BJ (cell line): ENCODE data around the gene SENP3. TPM values are rescaled to one million over a fixed set of nuclear protein-coding genes. Genes with fewer than 3 reads are reported as not detected.

ENCODE experiments used
- CTCF ChIA-PET: fragments of 350-600 bp; formaldehyde crosslinking; extraction: SDS; loops from one replicate; lab custom pipeline; 2021; ENCODE audit warnings: antibody characterized with exemption, inconsistent platforms; lab: Yijun Ruan, JAX
- POLR2A ChIA-PET: fragments of 300-600 bp; sonication (Branson Sonifier 250); formaldehyde crosslinking; extraction: SDS; loops from one replicate; lab custom pipeline; 2021; ENCODE audit warnings: antibody characterized with exemption; lab: Charles Lee
- DNase-seq: peaks from one replicate; pipeline ENCODE4 v3.0.0-alpha.2; 2011; ENCODE audit warnings: low read depth
- H3K27me3 ChIP-seq: 2 replicates; pipeline ENCODE4 v1.6.0; 2011; ENCODE audit warnings: low read length; ENCODE audit not compliant: control insufficient read depth, insufficient read depth
- H3K36me3 ChIP-seq: 2 replicates; pipeline ENCODE4 v1.5.1; 2011; ENCODE audit warnings: low read length; ENCODE audit not compliant: control insufficient read depth, insufficient read depth
- H3K4me3 ChIP-seq: 2 replicates; pipeline ENCODE4 v1.5.1; 2011; ENCODE audit warnings: low read depth, mild to moderate bottlenecking, control low read depth, low read length
- polyA plus RNA-seq: library from polyadenylated mRNA; depleted of rRNA; stranded (reverse); fragments of >200 nt; gene quantifications from 2 replicates; pipeline ENCODE4 v1.2.3, GENCODE V29; 2011
- TF ChIP-seq, protein P1 (sequence below): IDR thresholded peaks from 2 replicates; pipeline ENCODE4 v1.5.1; 2011; ENCODE audit warnings: low read depth, mild to moderate bottlenecking, control low read depth, inconsistent platforms, low read length, moderate library complexity; ENCODE audit not compliant: insufficient read depth

Gene SENP3
- polyA plus RNA-seq, 1 experiment, result 72.2 TPM

DNA sequence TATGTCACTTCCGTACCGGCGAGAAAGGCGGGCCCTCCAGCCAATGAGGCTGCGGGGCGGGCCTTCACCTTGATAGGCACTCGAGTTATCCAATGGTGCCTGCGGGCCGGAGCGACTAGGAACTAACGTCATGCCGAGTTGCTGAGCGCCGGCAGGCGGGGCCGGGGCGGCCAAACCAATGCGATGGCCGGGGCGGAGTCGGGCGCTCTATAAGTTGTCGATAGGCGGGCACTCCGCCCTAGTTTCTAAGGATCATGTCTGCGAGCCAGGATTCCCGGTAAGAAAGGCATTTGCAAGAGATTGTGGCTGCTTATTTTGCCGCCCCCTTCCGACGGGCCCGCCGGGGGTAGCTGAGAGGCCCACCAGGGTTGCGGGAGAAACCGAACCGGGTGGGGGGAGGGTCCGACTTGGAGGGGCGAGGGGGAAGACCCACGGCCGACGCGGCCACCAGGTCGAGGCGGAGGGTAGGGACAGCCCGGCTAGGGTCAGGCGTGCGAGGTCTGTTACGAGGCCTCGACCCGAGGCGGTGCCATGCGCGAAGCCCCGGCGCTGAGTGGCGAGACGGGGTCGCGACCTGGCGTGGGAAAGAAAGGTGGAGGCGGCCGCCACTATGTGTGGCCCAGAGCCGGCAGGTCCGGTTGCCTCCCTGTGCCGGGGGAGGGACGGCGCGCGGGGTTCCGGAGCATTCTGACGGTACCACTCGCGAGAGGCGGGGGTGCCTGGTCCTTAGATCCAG is 11.0 kb downstream of the SENP3 start:
- Histone ChIP-seq H3K4me3 (peak overlapping the region; percentile 100), H3K36me3 (peaks cover 47% of the 10 kb centered on the region), H3K27me3 (no peaks in the 10 kb centered on the region)
- ChIA-PET CTCF (interaction anchor here (1.7 to 4.5 kb wide), 4 partner anchors 11 to 16 kb away, joined by 7 to 29 read pairs (median 14); partner anchors contain the start of genes MPDU1, SENP3 and SOX15), POLR2A (interaction anchor here (0.6 to 1.8 kb wide), 4 partner anchors 11 to 93 kb away, joined by 3 to 16 read pairs (median 4); partner anchors contain the start of genes MPDU1 and POLR2A)
- TF ChIP-seq, protein P1, sequence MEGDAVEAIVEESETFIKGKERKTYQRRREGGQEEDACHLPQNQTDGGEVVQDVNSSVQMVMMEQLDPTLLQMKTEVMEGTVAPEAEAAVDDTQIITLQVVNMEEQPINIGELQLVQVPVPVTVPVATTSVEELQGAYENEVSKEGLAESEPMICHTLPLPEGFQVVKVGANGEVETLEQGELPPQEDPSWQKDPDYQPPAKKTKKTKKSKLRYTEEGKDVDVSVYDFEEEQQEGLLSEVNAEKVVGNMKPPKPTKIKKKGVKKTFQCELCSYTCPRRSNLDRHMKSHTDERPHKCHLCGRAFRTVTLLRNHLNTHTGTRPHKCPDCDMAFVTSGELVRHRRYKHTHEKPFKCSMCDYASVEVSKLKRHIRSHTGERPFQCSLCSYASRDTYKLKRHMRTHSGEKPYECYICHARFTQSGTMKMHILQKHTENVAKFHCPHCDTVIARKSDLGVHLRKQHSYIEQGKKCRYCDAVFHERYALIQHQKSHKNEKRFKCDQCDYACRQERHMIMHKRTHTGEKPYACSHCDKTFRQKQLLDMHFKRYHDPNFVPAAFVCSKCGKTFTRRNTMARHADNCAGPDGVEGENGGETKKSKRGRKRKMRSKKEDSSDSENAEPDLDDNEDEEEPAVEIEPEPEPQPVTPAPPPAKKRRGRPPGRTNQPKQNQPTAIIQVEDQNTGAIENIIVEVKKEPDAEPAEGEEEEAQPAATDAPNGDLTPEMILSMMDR, result 0 out of 2 replicates have a peak, but pooled peaks have one; percentile 2
- DNase-seq, result peak; percentile 97

DNA sequence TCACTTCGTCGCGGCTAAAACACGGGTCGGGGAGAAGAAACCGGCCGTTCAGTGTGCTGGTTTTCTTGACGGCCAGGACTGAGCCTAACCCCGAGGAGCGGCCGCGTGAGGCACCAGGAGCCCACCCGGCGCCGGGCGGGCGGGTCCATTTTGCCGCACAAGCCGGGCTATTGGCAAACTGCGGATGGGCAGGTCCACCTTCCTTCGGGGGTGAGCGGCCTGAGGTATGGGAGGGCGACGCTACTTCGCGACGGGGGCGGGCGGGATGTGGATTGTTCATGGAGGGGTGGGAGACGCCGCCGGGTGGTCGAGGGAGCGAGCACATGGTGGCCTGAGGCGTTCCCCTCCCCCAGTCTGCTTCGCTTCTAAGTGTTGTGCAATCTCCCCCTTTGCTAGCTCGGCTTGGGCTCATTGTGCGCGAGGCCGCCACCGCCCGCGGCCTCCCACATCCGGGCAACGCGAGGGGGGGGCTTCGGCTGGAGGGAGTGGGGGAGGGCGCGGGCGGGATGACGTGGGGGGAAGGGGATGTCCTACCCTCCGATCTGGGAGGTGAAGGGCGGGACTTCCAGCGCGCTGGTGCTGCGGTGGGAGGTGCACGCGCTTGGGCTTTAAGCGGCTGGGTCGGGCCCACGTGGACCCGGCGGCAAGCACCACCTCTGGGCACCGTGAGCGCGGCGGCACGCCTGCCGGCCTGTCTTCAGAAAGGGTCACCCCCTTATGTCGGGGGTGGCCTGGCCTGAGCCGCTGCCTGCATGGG is 11.8 kb downstream of the SENP3 start:
- H3K4me3 ChIP-seq, result peak overlapping the region; percentile 100
- H3K36me3 ChIP-seq, result peaks cover 52% of the 10 kb centered on the region
- TF ChIP-seq, protein P1, result no peak
- ChIA-PET POLR2A (interaction anchor here (0.6 to 1.8 kb wide), 3 partner anchors 10 to 89 kb away, joined by 3 to 16 read pairs (median 5); partner anchors contain the start of genes MPDU1 and POLR2A), CTCF (interaction anchor here (0.7 to 4.5 kb wide), 5 partner anchors 10 to 143 kb away, joined by 3 to 29 read pairs (median 6); partner anchors contain the start of genes MPDU1, SENP3 and SOX15)
- peak; percentile 50 for DNase-seq
- H3K27me3 ChIP-seq, result no peaks in the 10 kb centered on the region

DNA sequence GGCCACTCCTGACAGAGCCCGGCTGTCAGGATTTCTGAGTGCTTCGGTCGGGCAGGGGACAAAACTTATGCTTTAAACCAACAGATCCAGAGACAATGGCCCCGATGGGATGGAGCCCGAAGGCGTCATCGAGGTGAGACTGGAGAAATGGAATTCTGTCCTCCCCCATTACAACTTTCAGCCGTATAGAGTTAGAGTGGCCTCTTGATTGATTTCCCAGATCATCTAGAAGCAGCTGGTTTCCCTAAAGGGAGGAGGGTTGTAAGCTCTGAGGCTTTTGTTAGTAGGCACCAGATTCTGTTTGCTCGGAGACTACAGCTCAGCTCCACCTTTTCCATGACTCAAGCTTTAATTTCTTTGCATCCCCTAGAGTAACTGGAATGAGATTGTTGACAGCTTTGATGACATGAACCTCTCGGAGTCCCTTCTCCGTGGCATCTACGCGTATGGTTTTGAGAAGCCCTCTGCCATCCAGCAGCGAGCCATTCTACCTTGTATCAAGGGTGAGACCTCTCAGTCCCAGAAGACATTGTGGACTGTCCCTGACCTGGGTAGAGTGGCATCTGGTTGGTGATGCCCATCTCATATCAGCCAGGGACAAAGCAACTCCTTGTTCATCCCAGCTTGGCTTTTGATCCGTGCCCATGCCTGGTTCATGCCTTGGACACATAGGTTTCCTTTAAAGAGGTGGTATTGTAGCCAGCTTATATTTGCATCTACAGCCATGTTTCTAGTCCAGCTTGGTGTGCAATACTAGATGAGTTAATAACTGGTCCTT is 12.6 kb downstream of the SENP3 start:
- DNase-seq, result no peak
- ChIA-PET POLR2A (interaction anchor here (0.6 to 1.8 kb wide), 6 partner anchors 9 to 224 kb away, joined by 3 to 16 read pairs (median 5); partner anchors contain the start of genes MPDU1 and TP53), CTCF (interaction anchor here (0.6 to 4.5 kb wide), 8 partner anchors 9 to 142 kb away, joined by 3 to 29 read pairs (median 3); partner anchors contain the start of genes MPDU1, SENP3, SOX15 and TP53)
- Histone ChIP-seq H3K4me3 (peak overlapping the region; percentile 100), H3K27me3 (no peaks in the 10 kb centered on the region), H3K36me3 (peaks cover 51% of the 10 kb centered on the region)
- TF ChIP-seq, protein P1, result no peak

DNA sequence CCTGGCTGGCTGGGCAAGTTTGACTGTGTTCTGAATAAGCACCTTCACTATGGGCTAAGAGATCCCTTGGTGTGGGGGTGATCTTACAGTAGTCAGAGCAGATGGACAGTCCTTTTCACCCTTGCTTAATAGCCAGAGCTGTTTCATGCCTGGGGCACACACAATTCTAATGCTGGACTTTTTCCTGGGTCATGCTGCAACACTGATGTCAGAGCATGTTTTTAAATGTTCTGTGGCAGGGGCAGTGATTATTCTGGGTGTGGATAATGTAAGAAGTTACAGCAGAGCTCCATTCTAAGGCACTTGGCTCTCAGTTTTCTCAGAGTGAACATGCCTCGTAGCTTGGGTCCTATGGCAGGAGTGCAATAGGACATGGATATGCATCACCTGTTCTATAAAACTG is 13.8 kb downstream of the SENP3 start:
- CTCF ChIA-PET, result interaction anchor here (0.7 to 4.5 kb wide), 5 partner anchors 8 to 112 kb away, joined by 3 to 29 read pairs (median 6); partner anchors contain the start of genes MPDU1, SOX15 and TP53
- TF ChIP-seq, protein P1, result no peak
- POLR2A ChIA-PET, result interaction anchor here (0.6 to 1.7 kb wide), 3 partner anchors 12 to 172 kb away, joined by 5 to 6 read pairs (median 6); partner anchors contain the start of genes TMEM256 and TP53
- H3K27me3 ChIP-seq, result no peaks in the 10 kb centered on the region
- peaks cover 46% of the 10 kb centered on the region for H3K36me3 ChIP-seq
- no peak for DNase-seq
- no peak overlapping the region for H3K4me3 ChIP-seq
